ENCODE measurements around the gene METRNL.

DNA sequence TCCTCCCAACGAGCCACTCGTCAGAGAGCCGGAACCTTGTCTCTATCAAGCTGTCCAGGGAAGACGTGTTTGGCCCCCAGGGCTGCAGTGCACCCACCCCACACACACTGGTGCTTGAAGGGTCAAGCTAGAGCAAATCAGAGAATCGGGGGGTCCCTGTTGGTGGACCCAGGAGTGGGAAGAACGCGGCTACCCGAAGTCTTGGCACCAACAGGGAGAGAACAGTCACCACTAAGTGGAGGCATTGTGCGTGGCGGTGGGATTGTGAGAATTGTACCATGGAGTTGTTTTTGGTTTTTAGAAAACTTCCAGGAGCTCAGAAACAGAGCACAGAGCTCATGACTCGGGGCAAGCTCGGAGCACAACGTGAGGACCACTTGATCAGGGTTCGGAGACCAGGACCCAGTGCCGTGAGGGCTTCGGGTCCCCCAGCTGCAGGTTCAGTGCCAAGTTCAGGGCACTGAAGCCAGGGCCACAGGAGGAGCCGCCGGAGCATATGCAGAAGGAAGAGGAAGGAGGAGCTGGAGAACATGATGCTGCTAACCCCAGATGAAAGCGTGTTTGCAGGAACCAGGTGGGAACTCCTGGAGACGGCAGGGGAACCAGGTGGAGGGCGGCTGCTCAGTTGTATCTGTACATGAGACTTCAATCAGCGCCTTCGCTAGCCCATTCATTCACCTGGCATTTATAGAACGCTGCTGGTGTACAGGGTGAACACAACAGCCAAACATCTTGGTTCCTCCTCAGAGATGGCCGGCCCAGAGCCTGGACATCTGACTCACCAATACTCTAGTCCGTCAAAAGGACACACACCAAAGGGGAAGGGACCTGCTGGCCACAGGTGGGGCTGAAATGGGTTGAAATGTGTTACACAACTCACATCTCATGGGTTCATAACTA is 42.8 kb downstream of the METRNL start:
- TF ChIP-seq, protein P1, sequence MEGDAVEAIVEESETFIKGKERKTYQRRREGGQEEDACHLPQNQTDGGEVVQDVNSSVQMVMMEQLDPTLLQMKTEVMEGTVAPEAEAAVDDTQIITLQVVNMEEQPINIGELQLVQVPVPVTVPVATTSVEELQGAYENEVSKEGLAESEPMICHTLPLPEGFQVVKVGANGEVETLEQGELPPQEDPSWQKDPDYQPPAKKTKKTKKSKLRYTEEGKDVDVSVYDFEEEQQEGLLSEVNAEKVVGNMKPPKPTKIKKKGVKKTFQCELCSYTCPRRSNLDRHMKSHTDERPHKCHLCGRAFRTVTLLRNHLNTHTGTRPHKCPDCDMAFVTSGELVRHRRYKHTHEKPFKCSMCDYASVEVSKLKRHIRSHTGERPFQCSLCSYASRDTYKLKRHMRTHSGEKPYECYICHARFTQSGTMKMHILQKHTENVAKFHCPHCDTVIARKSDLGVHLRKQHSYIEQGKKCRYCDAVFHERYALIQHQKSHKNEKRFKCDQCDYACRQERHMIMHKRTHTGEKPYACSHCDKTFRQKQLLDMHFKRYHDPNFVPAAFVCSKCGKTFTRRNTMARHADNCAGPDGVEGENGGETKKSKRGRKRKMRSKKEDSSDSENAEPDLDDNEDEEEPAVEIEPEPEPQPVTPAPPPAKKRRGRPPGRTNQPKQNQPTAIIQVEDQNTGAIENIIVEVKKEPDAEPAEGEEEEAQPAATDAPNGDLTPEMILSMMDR (conservative IDR thresholded peaks at IDR 0.05; ENCODE audit: low read length) = no peak
- TF ChIP-seq EZH2phosphoT487 (IDR thresholded peaks at IDR 0.05; ENCODE audit: borderline replicate concordance, low read depth, low read length) = no peak

All from OCI-LY7 (cell line).